ENCODE results near the gene ANO10.

ANO10 gene

GRCh38 chr3:43349716-43350115 lies 272.1 kb downstream of the ANO10 start:
- H3K27me3 ChIP-seq (ENCODE audit: control insufficient read depth, insufficient read depth, low read length) = no peaks in the 10 kb centered on the region
- H3K4me3 ChIP-seq (ENCODE audit: low read length) = no peak overlapping the region
- no peaks in the 10 kb centered on the region for H3K9me3 ChIP-seq (ENCODE audit: control insufficient read depth, insufficient read depth, low read length)
- DNase-seq (ENCODE audit: low read depth, low spot score) = no peak
- no CpG with 5 or more reads among the region's 3 CpGs for WGBS (ENCODE audit: insufficient coverage, insufficient read length)
- H3K4me1 ChIP-seq (ENCODE audit: control insufficient read depth, insufficient read depth, low read length) = no peaks in the 10 kb centered on the region
- no peak overlapping the region for H3K27ac ChIP-seq (ENCODE audit: low read length)
- peaks cover 9% of the 10 kb centered on the region; the same call in 1 of the 2 replicates for H3K36me3 ChIP-seq (ENCODE audit: control insufficient read depth, insufficient read depth, low read length)

- DNase-seq (ENCODE audit: low read depth, low spot score) = no peak
- no CpG with 5 or more reads among the region's 4 CpGs for WGBS (ENCODE audit: insufficient coverage, insufficient read length)
- Histone ChIP-seq H3K4me3 (ENCODE audit: low read length) (no peak overlapping the region), H3K27me3 (ENCODE audit: control insufficient read depth, insufficient read depth, low read length) (no peaks in the 10 kb centered on the region), H3K4me1 (ENCODE audit: control insufficient read depth, insufficient read depth, low read length) (no peaks in the 10 kb centered on the region), H3K36me3 (ENCODE audit: control insufficient read depth, insufficient read depth, low read length) (peaks cover 9% of the 10 kb centered on the region; the same call in 1 of the 2 replicates), H3K27ac (ENCODE audit: low read length) (no peak overlapping the region), H3K9me3 (ENCODE audit: control insufficient read depth, insufficient read depth, low read length) (no peaks in the 10 kb centered on the region)
Observed at GRCh38 chr3:43348852-43349574, 272.8 kb downstream of the ANO10 start.

GRCh38 chr3:43348350-43348749 lies 273.5 kb downstream of the ANO10 start:
- WGBS (ENCODE audit: insufficient coverage, insufficient read length) = no CpG with 5 or more reads among the region's 11 CpGs
- peaks cover 2% of the 10 kb centered on the region; the same call in 1 of the 2 replicates for H3K4me1 ChIP-seq (ENCODE audit: control insufficient read depth, insufficient read depth, low read length)
- no peaks in the 10 kb centered on the region for H3K27me3 ChIP-seq (ENCODE audit: control insufficient read depth, insufficient read depth, low read length)
- H3K36me3 ChIP-seq (ENCODE audit: control insufficient read depth, insufficient read depth, low read length) = peaks cover 9% of the 10 kb centered on the region; the same call in 1 of the 2 replicates
- DNase-seq (ENCODE audit: low read depth, low spot score) = no peak
- H3K27ac ChIP-seq (ENCODE audit: low read length) = no peak overlapping the region
- H3K4me3 ChIP-seq (ENCODE audit: low read length) = no peak overlapping the region
- H3K9me3 ChIP-seq (ENCODE audit: control insufficient read depth, insufficient read depth, low read length) = no peaks in the 10 kb centered on the region

GRCh38 chr3:43347774-43348173 lies 274.0 kb downstream of the ANO10 start:
- peaks cover 9% of the 10 kb centered on the region; the same call in 1 of the 2 replicates for H3K36me3 ChIP-seq (ENCODE audit: control insufficient read depth, insufficient read depth, low read length)
- H3K27me3 ChIP-seq (ENCODE audit: control insufficient read depth, insufficient read depth, low read length) = no peaks in the 10 kb centered on the region
- H3K27ac ChIP-seq (ENCODE audit: low read length) = no peak overlapping the region
- H3K4me3 ChIP-seq (ENCODE audit: low read length) = no peak overlapping the region
- H3K9me3 ChIP-seq (ENCODE audit: control insufficient read depth, insufficient read depth, low read length) = no peaks in the 10 kb centered on the region
- WGBS (ENCODE audit: insufficient coverage, insufficient read length) = no CpG with 5 or more reads among the region's 20 CpGs
- DNase-seq (ENCODE audit: low read depth, low spot score) = no peak
- H3K4me1 ChIP-seq (ENCODE audit: control insufficient read depth, insufficient read depth, low read length) = peaks cover 2% of the 10 kb centered on the region; the same call in 1 of the 2 replicates

GRCh38 chr3:43346978-43347749 lies 274.6 kb downstream of the ANO10 start:
- Histone ChIP-seq H3K9me3 (ENCODE audit: control insufficient read depth, insufficient read depth, low read length) (no peaks in the 10 kb centered on the region), H3K27me3 (ENCODE audit: control insufficient read depth, insufficient read depth, low read length) (no peaks in the 10 kb centered on the region), H3K36me3 (ENCODE audit: control insufficient read depth, insufficient read depth, low read length) (peaks cover 11% of the 10 kb centered on the region; the same call in 1 of the 2 replicates), H3K4me1 (ENCODE audit: control insufficient read depth, insufficient read depth, low read length) (peaks cover 4% of the 10 kb centered on the region; the same call in 1 of the 2 replicates), H3K4me3 (ENCODE audit: low read length) (no peak overlapping the region), H3K27ac (ENCODE audit: low read length) (no peak overlapping the region)
- no CpG with 5 or more reads among the region's 14 CpGs for WGBS (ENCODE audit: insufficient coverage, insufficient read length)
- no peak for DNase-seq (ENCODE audit: low read depth, low spot score)

- H3K36me3 ChIP-seq (ENCODE audit: control insufficient read depth, insufficient read depth, low read length) = peaks cover 11% of the 10 kb centered on the region; the same call in 1 of the 2 replicates
- no peak overlapping the region for H3K27ac ChIP-seq (ENCODE audit: low read length)
- no peak overlapping the region for H3K4me3 ChIP-seq (ENCODE audit: low read length)
- no peak for DNase-seq (ENCODE audit: low read depth, low spot score)
- H3K27me3 ChIP-seq (ENCODE audit: control insufficient read depth, insufficient read depth, low read length) = no peaks in the 10 kb centered on the region
- H3K9me3 ChIP-seq (ENCODE audit: control insufficient read depth, insufficient read depth, low read length) = no peaks in the 10 kb centered on the region
- peaks cover 5% of the 10 kb centered on the region; the same call in 1 of the 2 replicates for H3K4me1 ChIP-seq (ENCODE audit: control insufficient read depth, insufficient read depth, low read length)
- WGBS (ENCODE audit: insufficient coverage, insufficient read length) = no CpG with 5 or more reads among the region's 6 CpGs
Observed at GRCh38 chr3:43345877-43346276, 275.9 kb downstream of the ANO10 start.

GRCh38 chr3:43345246-43345645 lies 276.6 kb downstream of the ANO10 start:
- no peaks in the 10 kb centered on the region for H3K27me3 ChIP-seq (ENCODE audit: control insufficient read depth, insufficient read depth, low read length)
- H3K27ac ChIP-seq (ENCODE audit: low read length) = no peak overlapping the region
- no peaks in the 10 kb centered on the region for H3K9me3 ChIP-seq (ENCODE audit: control insufficient read depth, insufficient read depth, low read length)
- H3K36me3 ChIP-seq (ENCODE audit: control insufficient read depth, insufficient read depth, low read length) = peaks cover 11% of the 10 kb centered on the region; the same call in 1 of the 2 replicates
- no CpG with 5 or more reads among the region's 4 CpGs for WGBS (ENCODE audit: insufficient coverage, insufficient read length)
- H3K4me1 ChIP-seq (ENCODE audit: control insufficient read depth, insufficient read depth, low read length) = peaks cover 5% of the 10 kb centered on the region; the same call in 1 of the 2 replicates
- no peak for DNase-seq (ENCODE audit: low read depth, low spot score)
- H3K4me3 ChIP-seq (ENCODE audit: low read length) = no peak overlapping the region

GRCh38 chr3:43344520-43344919 lies 277.3 kb downstream of the ANO10 start:
- peaks cover 11% of the 10 kb centered on the region; the same call in 1 of the 2 replicates for H3K36me3 ChIP-seq (ENCODE audit: control insufficient read depth, insufficient read depth, low read length)
- no peak for DNase-seq (ENCODE audit: low read depth, low spot score)
- H3K9me3 ChIP-seq (ENCODE audit: control insufficient read depth, insufficient read depth, low read length) = no peaks in the 10 kb centered on the region
- no peaks in the 10 kb centered on the region for H3K27me3 ChIP-seq (ENCODE audit: control insufficient read depth, insufficient read depth, low read length)
- H3K4me1 ChIP-seq (ENCODE audit: control insufficient read depth, insufficient read depth, low read length) = peaks cover 5% of the 10 kb centered on the region; the same call in 1 of the 2 replicates
- no CpG with 5 or more reads among the region's 3 CpGs for whole genome bisulfite sequencing (ENCODE audit: insufficient coverage, insufficient read length)
- H3K27ac ChIP-seq (ENCODE audit: low read length) = no peak overlapping the region
- no peak overlapping the region for H3K4me3 ChIP-seq (ENCODE audit: low read length)

- Histone ChIP-seq H3K9me3 (ENCODE audit: control insufficient read depth, insufficient read depth, low read length) (no peaks in the 10 kb centered on the region), H3K27ac (ENCODE audit: low read length) (no peak overlapping the region), H3K4me3 (ENCODE audit: low read length) (no peak overlapping the region), H3K36me3 (ENCODE audit: control insufficient read depth, insufficient read depth, low read length) (peaks cover 11% of the 10 kb centered on the region; the same call in 1 of the 2 replicates), H3K4me1 (ENCODE audit: control insufficient read depth, insufficient read depth, low read length) (peaks cover 5% of the 10 kb centered on the region; the same call in 1 of the 2 replicates), H3K27me3 (ENCODE audit: control insufficient read depth, insufficient read depth, low read length) (no peaks in the 10 kb centered on the region)
- no CpG with 5 or more reads among the region's 3 CpGs for WGBS (ENCODE audit: insufficient coverage, insufficient read length)
- DNase-seq (ENCODE audit: low read depth, low spot score) = no peak
Observed at GRCh38 chr3:43343815-43344214, 278.0 kb downstream of the ANO10 start.

GRCh38 chr3:43343185-43343584 lies 278.6 kb downstream of the ANO10 start:
- Histone ChIP-seq H3K27me3 (ENCODE audit: control insufficient read depth, insufficient read depth, low read length) (no peaks in the 10 kb centered on the region), H3K36me3 (ENCODE audit: control insufficient read depth, insufficient read depth, low read length) (peaks cover 9% of the 10 kb centered on the region; the same call in 1 of the 2 replicates), H3K27ac (ENCODE audit: low read length) (no peak overlapping the region), H3K4me1 (ENCODE audit: control insufficient read depth, insufficient read depth, low read length) (peaks cover 5% of the 10 kb centered on the region; the same call in 1 of the 2 replicates), H3K4me3 (ENCODE audit: low read length) (no peak overlapping the region), H3K9me3 (ENCODE audit: control insufficient read depth, insufficient read depth, low read length) (no peaks in the 10 kb centered on the region)
- DNase-seq (ENCODE audit: low read depth, low spot score) = no peak
- WGBS (ENCODE audit: insufficient coverage, insufficient read length) = no CpG with 5 or more reads among the region's 4 CpGs
